ENCODE results near the gene COL1A1.

Gene COL1A1

GRCh38 chr17:50155115-50155819 is 46.2 kb downstream of the COL1A1 start:
- Mint-ChIP-seq H3K27ac (peak overlapping the region; percentile 17), H3K9me3 (no peaks in the 10 kb centered on the region), H3K36me3 (ENCODE audit: low read depth) (no peaks in the 10 kb centered on the region), H3K27me3 (ENCODE audit: low read depth, poor library complexity) (no peaks in the 10 kb centered on the region), H3K4me3 (no peak overlapping the region), H3K4me1 (peaks cover 39% of the 10 kb centered on the region)
- no peak for TF ChIP-seq CTCF (IDR thresholded peaks at IDR 0.05)
- no peak for DNase-seq

- Mint-ChIP-seq H3K27ac (no peak overlapping the region), H3K9me3 (no peaks in the 10 kb centered on the region), H3K4me3 (no peak overlapping the region), H3K4me1 (peaks cover 34% of the 10 kb centered on the region), H3K27me3 (ENCODE audit: low read depth, poor library complexity) (no peaks in the 10 kb centered on the region), H3K36me3 (ENCODE audit: low read depth) (no peaks in the 10 kb centered on the region)
- no peak for DNase-seq
- no peak for TF ChIP-seq CTCF (IDR thresholded peaks at IDR 0.05)
Measured at GRCh38 chr17:50154604-50155003, 46.8 kb downstream of the COL1A1 start.

GRCh38 chr17:50153650-50154575 is 47.5 kb downstream of the COL1A1 start:
- no peaks in the 10 kb centered on the region for H3K27me3 Mint-ChIP-seq (ENCODE audit: low read depth, poor library complexity)
- no peak for TF ChIP-seq CTCF (IDR thresholded peaks at IDR 0.05)
- no peak overlapping the region for H3K4me3 Mint-ChIP-seq
- no peaks in the 10 kb centered on the region for H3K36me3 Mint-ChIP-seq (ENCODE audit: low read depth)
- DNase-seq: no peak
- no peak overlapping the region for H3K27ac Mint-ChIP-seq
- H3K9me3 Mint-ChIP-seq: no peaks in the 10 kb centered on the region
- peaks cover 34% of the 10 kb centered on the region for H3K4me1 Mint-ChIP-seq

- Mint-ChIP-seq H3K27ac (peak overlapping the region; percentile 96), H3K27me3 (ENCODE audit: low read depth, poor library complexity) (no peaks in the 10 kb centered on the region), H3K9me3 (no peaks in the 10 kb centered on the region), H3K4me3 (peak overlapping the region; percentile 84), H3K36me3 (ENCODE audit: low read depth) (no peaks in the 10 kb centered on the region), H3K4me1 (peaks cover 44% of the 10 kb centered on the region)
- no peak for DNase-seq
- no peak for TF ChIP-seq CTCF (IDR thresholded peaks at IDR 0.05)
Measured at GRCh38 chr17:50152736-50153135, 48.7 kb downstream of the COL1A1 start.

- DNase-seq: peak; percentile 69
- Mint-ChIP-seq H3K36me3 (ENCODE audit: low read depth) (no peaks in the 10 kb centered on the region), H3K4me3 (peak overlapping the region; percentile 84), H3K9me3 (no peaks in the 10 kb centered on the region), H3K27me3 (ENCODE audit: low read depth, poor library complexity) (peaks cover 2% of the 10 kb centered on the region), H3K4me1 (peaks cover 51% of the 10 kb centered on the region), H3K27ac (peak overlapping the region; percentile 96)
- no peak for TF ChIP-seq CTCF (IDR thresholded peaks at IDR 0.05)
Measured at GRCh38 chr17:50151937-50152547, 49.4 kb downstream of the COL1A1 start.
